ENCODE data around the gene KCTD14.
"Not testable (repeated sequence)": the region's sequence is repeated elsewhere in the genome, so short reads cannot be mapped to it uniquely, and the experiment has no call there.

KCTD14 gene

GRCh38 chr11:78020246-78020645 lies 2.8 kb downstream of the KCTD14 start:
- DNase-seq = no peak

DNA sequence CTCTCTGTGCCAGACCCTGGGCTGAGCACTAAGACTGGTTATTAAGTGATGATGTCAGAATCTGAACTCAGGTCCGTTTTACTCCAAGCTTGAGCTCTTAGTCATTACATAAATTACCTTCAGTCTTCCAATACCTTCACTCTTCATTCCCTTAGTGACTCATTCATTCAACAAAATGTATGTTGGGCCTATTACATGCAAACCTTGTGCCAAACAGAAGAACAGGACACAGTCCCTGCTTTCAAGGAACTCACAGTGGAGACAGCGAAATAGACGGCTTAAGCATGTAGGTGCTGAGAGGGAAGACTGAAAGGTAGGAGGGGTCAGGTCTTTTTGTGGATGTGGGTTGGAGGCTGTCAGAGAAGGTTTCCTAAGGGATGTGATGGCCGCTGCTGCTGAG lies 3.3 kb downstream of the KCTD14 start:
- no peak for DNase-seq

DNA sequence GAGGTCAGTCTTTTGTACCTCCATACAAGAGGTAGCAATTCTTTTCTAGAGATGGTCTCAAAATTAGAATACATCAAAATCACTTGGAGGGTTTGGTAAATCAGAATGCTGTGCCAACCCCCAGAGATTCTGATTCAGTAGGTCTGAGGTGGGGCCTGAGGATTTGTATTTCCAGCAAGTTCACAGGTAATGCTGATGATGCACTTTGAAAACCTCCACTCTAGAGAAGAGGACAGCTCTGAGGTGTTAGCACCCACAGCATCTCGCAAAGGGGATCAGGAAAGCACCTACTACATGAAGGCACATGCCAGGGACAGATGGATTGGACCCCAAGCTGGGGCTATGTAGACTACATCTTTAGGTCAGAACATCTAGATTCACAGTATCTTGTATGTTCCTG lies 7.2 kb downstream of the KCTD14 start:
- DNase-seq = no peak

- DNase-seq = not testable (repeated sequence)
Observed at GRCh38 chr11:78014937-78015520, 8.0 kb downstream of the KCTD14 start.

DNA sequence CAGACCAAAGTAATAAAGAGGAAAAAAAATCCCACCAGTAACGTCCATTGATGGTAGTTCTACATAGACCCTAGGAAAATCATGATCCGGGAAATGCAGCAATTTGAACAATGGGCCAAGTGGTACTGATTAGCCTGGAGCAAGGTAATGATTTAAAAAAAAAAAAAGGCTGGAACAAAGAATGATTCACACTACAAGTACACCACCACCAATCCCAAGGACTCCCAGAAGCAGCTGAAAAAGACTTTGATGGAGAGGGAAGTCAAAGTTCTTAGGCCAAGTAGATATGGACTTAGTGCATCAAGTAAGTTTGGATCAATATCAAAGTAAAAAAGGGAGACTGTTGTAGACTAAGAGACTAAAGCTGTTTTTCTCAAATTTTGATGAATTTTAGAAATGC lies 11.8 kb downstream of the KCTD14 start:
- no peak for DNase-seq

DNA sequence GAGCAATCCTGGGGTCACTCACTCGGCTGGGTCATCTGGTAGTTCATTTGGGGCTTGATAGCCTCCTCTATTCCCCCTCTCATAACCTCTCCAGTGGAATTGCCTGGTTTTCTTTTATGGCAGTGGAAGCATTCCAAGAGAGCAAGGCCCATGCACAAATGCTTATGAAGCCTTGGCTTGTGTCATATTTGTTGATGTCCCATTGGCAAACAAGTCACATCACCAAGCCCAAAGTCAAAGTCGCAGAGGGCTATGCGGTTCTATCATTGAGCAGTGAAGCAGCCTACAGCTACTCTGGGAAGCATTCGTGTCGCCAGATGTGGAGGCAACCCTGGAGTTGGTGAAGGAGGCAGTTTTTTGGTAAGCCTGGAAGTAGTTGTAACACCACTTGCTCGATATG lies 12.3 kb downstream of the KCTD14 start:
- no peak for DNase-seq

- DNase-seq = no peak
Observed at GRCh38 chr11:78010304-78010703, 12.8 kb downstream of the KCTD14 start.

GRCh38 chr11:78009062-78009461 lies 14.0 kb downstream of the KCTD14 start:
- no peak for DNase-seq

- peak; percentile 71 for DNase-seq
Observed at GRCh38 chr11:78000193-78000592, 22.9 kb downstream of the KCTD14 start.

GRCh38 chr11:77999446-78000030 lies 23.5 kb downstream of the KCTD14 start:
- no peak for DNase-seq

DNA sequence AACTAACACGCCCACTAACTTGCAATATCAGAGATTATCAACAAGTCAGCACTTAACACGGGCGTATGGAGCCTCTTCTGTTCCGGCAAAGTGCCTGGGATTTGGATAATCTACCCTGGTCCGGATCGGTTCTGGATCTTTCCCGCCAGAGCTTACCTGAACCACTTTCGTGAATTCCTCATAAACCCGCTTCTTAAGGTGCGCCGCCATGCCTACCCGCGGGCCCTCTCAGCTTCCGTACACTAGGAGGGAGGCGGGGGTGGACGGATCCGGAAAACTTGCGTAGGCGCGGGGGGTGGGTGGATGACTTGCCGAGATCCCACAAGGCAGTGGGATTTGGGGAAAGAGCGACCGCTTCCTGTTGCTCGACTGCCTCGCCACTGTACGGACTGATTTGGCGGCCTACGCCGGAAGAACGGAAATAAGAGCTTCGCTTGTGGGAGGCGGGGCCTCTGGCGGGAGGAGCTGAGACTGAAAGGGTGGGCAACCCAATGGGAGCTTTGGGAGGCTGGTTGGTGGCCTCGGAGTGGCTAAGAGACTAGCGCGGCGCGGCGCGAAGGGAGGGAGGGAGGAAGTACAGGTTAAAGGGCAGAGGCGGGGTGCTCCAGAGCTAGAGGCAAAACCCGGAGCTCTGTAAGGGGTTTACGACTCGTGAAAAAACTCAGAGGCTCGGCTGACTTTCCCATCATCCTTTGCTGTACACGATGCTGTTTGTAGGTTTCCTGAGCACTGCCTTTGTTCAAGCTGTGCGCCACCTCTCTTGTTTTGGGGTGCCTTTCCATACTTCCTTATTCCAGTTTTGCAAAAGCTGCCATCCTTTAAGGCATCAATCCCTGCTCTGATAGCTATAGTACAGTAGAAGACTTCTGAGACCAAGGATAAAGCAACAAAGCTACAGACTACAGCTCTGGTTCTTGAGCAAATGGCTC lies 28.4 kb downstream of the KCTD14 start, which contains the start of gene INTS4:
Gene INTS4 (minus strand): TSS at position 235 of the 929 bp plus-strand sequence. CDS start 25 bp downstream, at position 210.
- DNase-seq = peak; percentile 99

GRCh38 chr11:77993902-77994301 lies 29.2 kb downstream of the KCTD14 start:
- no peak for DNase-seq

GRCh38 chr11:77990981-77991380 lies 32.1 kb downstream of the KCTD14 start:
- DNase-seq = no peak

- not testable (repeated sequence) for DNase-seq
Observed at GRCh38 chr11:77986456-77986855, 36.6 kb downstream of the KCTD14 start.

DNA sequence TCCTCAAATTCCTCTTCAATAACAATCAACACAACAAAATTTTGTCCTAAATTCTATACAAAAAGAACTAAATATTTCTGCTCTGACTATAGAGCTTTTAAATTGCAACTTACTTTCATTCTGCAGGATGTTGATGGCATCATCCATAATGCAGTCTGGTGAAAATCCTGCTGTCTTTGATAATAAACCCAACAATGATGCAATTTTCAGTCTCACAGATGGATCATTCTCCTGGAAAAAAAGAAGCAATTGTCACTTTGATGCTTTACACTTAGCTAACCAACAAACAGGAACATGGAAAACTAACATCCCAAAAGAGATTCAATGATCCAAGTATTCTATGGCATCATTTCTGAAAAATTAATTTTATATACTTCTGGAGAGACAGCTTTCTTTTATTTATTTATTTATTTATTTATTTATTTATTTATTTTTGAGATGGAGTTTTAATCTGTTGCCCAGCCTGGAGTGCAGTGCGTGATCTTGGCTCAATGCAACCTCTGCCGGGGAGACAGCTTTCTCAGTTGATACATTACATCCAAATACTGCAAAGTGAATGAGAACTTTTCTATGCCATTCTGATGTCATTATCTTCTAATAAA lies 41.6 kb downstream of the KCTD14 start:
- no peak for DNase-seq

GRCh38 chr11:77968337-77968736 lies 54.7 kb downstream of the KCTD14 start:
- no peak for DNase-seq

- peak; percentile 20 for DNase-seq
Observed at GRCh38 chr11:77967753-77968152, 55.3 kb downstream of the KCTD14 start.

DNA sequence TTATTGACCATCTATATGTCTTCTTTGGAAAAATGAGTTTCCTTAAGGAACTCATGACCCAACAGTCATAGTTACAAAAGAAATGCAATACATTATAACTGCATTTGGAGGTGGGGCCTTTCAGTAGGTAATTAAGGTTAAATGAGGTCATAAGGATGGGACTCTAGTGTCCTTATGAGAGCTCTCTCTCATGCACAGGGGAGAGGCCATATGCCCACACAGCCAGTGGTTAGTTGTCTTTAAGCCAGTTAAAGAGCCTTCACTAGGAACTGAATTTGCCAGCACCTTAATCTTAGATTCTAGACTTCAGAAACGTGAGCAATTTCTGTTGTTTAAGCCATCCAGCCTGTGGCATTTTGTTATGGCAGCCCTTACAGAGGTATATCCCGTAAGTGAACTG lies 56.0 kb downstream of the KCTD14 start:
- no peak for DNase-seq

- DNase-seq = no peak
Observed at GRCh38 chr11:77966338-77966737, 56.7 kb downstream of the KCTD14 start.
